ENCODE measurements around the gene C1orf159. TPM values are rescaled to one million over a fixed set of nuclear protein-coding genes. Genes with fewer than 3 reads are reported as not detected.

C1orf159 gene
- total RNA-seq (1 to 10 TPM; 4.4 to 9.9 TPM), polyA plus RNA-seq (ENCODE audit: insufficient read length in 2 of 2) (10 to 100 TPM; 22.3 to 27.0 TPM)
- long read RNA-seq, donor 1, result 0 reads
- long read RNA-seq, donor 2, result 0 reads
- long read RNA-seq, donor 3, result 0 reads
- long read RNA-seq, donor 4, partial matches to known transcripts, result 0 of 2 reads
- long read RNA-seq, donor 4, other reads (novel, unspliced or antisense), result 0 of 2 reads

GRCh38 chr1:1115786-1116700, at the start of gene C1orf159:
Gene C1orf159 (minus strand): TSS chr1:1116089. CDS start chr1:1091543, 24,546 bp downstream.
- no peaks in the 10 kb centered on the region for H3K9me3 ChIP-seq (ENCODE audit: control insufficient read depth, insufficient read depth, low read length)
- H3K27ac ChIP-seq (ENCODE audit: low read depth, low read length), result no peak within 1 kb of the TSS
- H3K27me3 ChIP-seq (ENCODE audit: control insufficient read depth, insufficient read depth, low read length), result no peaks in the 10 kb centered on the region
- peak within 1 kb of the TSS; percentile 52 for H3K4me3 ChIP-seq (ENCODE audit: low read depth, low read length)
- peaks cover 26% of the 10 kb centered on the region for H3K36me3 ChIP-seq (ENCODE audit: control insufficient read depth, insufficient read depth, low read length)
- DNase-seq (ENCODE audit: low read depth in 4 of 6, low spot score in 6 of 6), result peak; percentile 87 to 99 (median 97)
- under 1% methylated on average over 128 of the region's 128 CpGs for WGBS (ENCODE audit: insufficient coverage)
- peaks cover 20% of the 10 kb centered on the region for H3K4me1 ChIP-seq (ENCODE audit: control insufficient read depth, insufficient read depth, low read length)

- Histone ChIP-seq H3K9me3 (ENCODE audit: control insufficient read depth, insufficient read depth, low read length) (no peaks in the 10 kb centered on the region), H3K27ac (ENCODE audit: low read depth, low read length) (no peak overlapping the region), H3K4me3 (ENCODE audit: low read depth, low read length) (no peak overlapping the region), H3K4me1 (ENCODE audit: control insufficient read depth, insufficient read depth, low read length) (peaks cover 14% of the 10 kb centered on the region), H3K27me3 (ENCODE audit: control insufficient read depth, insufficient read depth, low read length) (peaks cover 21% of the 10 kb centered on the region), H3K36me3 (ENCODE audit: control insufficient read depth, insufficient read depth, low read length) (no peaks in the 10 kb centered on the region)
- no peak for DNase-seq (ENCODE audit: low read depth in 4 of 6, low spot score in 6 of 6)
- 73% methylated on average over 12 of the region's 12 CpGs for WGBS (ENCODE audit: insufficient coverage)
Observed at GRCh38 chr1:1165485-1165884, 49.6 kb upstream of the C1orf159 start.

- H3K27ac ChIP-seq (ENCODE audit: low read depth, low read length), result no peak overlapping the region
- 59% methylated on average over 48 of the region's 48 CpGs for WGBS (ENCODE audit: insufficient coverage)
- no peaks in the 10 kb centered on the region for H3K36me3 ChIP-seq (ENCODE audit: control insufficient read depth, insufficient read depth, low read length)
- H3K9me3 ChIP-seq (ENCODE audit: control insufficient read depth, insufficient read depth, low read length), result no peaks in the 10 kb centered on the region
- no peak overlapping the region for H3K4me3 ChIP-seq (ENCODE audit: low read depth, low read length)
- H3K4me1 ChIP-seq (ENCODE audit: control insufficient read depth, insufficient read depth, low read length), result peaks cover 8% of the 10 kb centered on the region
- DNase-seq (ENCODE audit: low read depth in 4 of 6, low spot score in 6 of 6), result no peak
- H3K27me3 ChIP-seq (ENCODE audit: control insufficient read depth, insufficient read depth, low read length), result peaks cover 21% of the 10 kb centered on the region
Observed at GRCh38 chr1:1164701-1165451, 49.0 kb upstream of the C1orf159 start.

- peaks cover 7% of the 10 kb centered on the region for H3K4me1 ChIP-seq (ENCODE audit: control insufficient read depth, insufficient read depth, low read length)
- WGBS (ENCODE audit: insufficient coverage), result 64% methylated on average over 23 of the region's 26 CpGs
- H3K36me3 ChIP-seq (ENCODE audit: control insufficient read depth, insufficient read depth, low read length), result no peaks in the 10 kb centered on the region
- H3K27me3 ChIP-seq (ENCODE audit: control insufficient read depth, insufficient read depth, low read length), result peaks cover 21% of the 10 kb centered on the region
- no peaks in the 10 kb centered on the region for H3K9me3 ChIP-seq (ENCODE audit: control insufficient read depth, insufficient read depth, low read length)
- DNase-seq (ENCODE audit: low read depth in 4 of 6, low spot score in 6 of 6), result no peak
- no peak overlapping the region for H3K4me3 ChIP-seq (ENCODE audit: low read depth, low read length)
- no peak overlapping the region for H3K27ac ChIP-seq (ENCODE audit: low read depth, low read length)
Observed at GRCh38 chr1:1164361-1164700, 48.4 kb upstream of the C1orf159 start.

GRCh38 chr1:1163538-1164070, 47.7 kb upstream of the C1orf159 start:
- Histone ChIP-seq H3K27me3 (ENCODE audit: control insufficient read depth, insufficient read depth, low read length) (peaks cover 21% of the 10 kb centered on the region), H3K4me3 (ENCODE audit: low read depth, low read length) (no peak overlapping the region), H3K9me3 (ENCODE audit: control insufficient read depth, insufficient read depth, low read length) (no peaks in the 10 kb centered on the region), H3K36me3 (ENCODE audit: control insufficient read depth, insufficient read depth, low read length) (no peaks in the 10 kb centered on the region), H3K4me1 (ENCODE audit: control insufficient read depth, insufficient read depth, low read length) (peaks cover 12% of the 10 kb centered on the region), H3K27ac (ENCODE audit: low read depth, low read length) (no peak overlapping the region)
- 83% methylated on average over 33 of the region's 33 CpGs for WGBS (ENCODE audit: insufficient coverage)
- DNase-seq (ENCODE audit: low read depth in 4 of 6, low spot score in 6 of 6), result no peak

- no peak overlapping the region for H3K27ac ChIP-seq (ENCODE audit: low read depth, low read length)
- DNase-seq (ENCODE audit: low read depth in 4 of 6, low spot score in 6 of 6), result no peak
- H3K4me1 ChIP-seq (ENCODE audit: control insufficient read depth, insufficient read depth, low read length), result peaks cover 19% of the 10 kb centered on the region
- H3K4me3 ChIP-seq (ENCODE audit: low read depth, low read length), result no peak overlapping the region
- H3K27me3 ChIP-seq (ENCODE audit: control insufficient read depth, insufficient read depth, low read length), result peaks cover 21% of the 10 kb centered on the region
- H3K9me3 ChIP-seq (ENCODE audit: control insufficient read depth, insufficient read depth, low read length), result no peaks in the 10 kb centered on the region
- H3K36me3 ChIP-seq (ENCODE audit: control insufficient read depth, insufficient read depth, low read length), result no peaks in the 10 kb centered on the region
- WGBS (ENCODE audit: insufficient coverage), result 71% methylated on average over 71 of the region's 73 CpGs
Observed at GRCh38 chr1:1162597-1163537, 47.0 kb upstream of the C1orf159 start.

- Histone ChIP-seq H3K4me1 (ENCODE audit: control insufficient read depth, insufficient read depth, low read length) (peaks cover 28% of the 10 kb centered on the region), H3K36me3 (ENCODE audit: control insufficient read depth, insufficient read depth, low read length) (no peaks in the 10 kb centered on the region), H3K27ac (ENCODE audit: low read depth, low read length) (no peak overlapping the region), H3K27me3 (ENCODE audit: control insufficient read depth, insufficient read depth, low read length) (peaks cover 21% of the 10 kb centered on the region), H3K9me3 (ENCODE audit: control insufficient read depth, insufficient read depth, low read length) (no peaks in the 10 kb centered on the region), H3K4me3 (ENCODE audit: low read depth, low read length) (no peak overlapping the region)
- WGBS (ENCODE audit: insufficient coverage), result 50% methylated on average over 17 of the region's 17 CpGs
- DNase-seq (ENCODE audit: low read depth in 4 of 6, low spot score in 6 of 6), result peak in 1 of 6 donors; percentile 28
Observed at GRCh38 chr1:1161683-1162079, 45.8 kb upstream of the C1orf159 start.

- Histone ChIP-seq H3K4me1 (ENCODE audit: control insufficient read depth, insufficient read depth, low read length) (peaks cover 25% of the 10 kb centered on the region), H3K36me3 (ENCODE audit: control insufficient read depth, insufficient read depth, low read length) (no peaks in the 10 kb centered on the region), H3K27ac (ENCODE audit: low read depth, low read length) (no peak overlapping the region), H3K4me3 (ENCODE audit: low read depth, low read length) (no peak overlapping the region), H3K9me3 (ENCODE audit: control insufficient read depth, insufficient read depth, low read length) (no peaks in the 10 kb centered on the region), H3K27me3 (ENCODE audit: control insufficient read depth, insufficient read depth, low read length) (peaks cover 21% of the 10 kb centered on the region)
- DNase-seq (ENCODE audit: low read depth in 4 of 6, low spot score in 6 of 6), result no peak
- WGBS (ENCODE audit: insufficient coverage), result 88% methylated on average over 25 of the region's 29 CpGs
Observed at GRCh38 chr1:1161078-1161682, 45.3 kb upstream of the C1orf159 start.
